Esophagus muscularis mucosa (tissue), 4 donors: ENCODE measurements around the gene AUNIP. TPM values are rescaled to one million over a fixed set of nuclear protein-coding genes. Genes with fewer than 3 reads are reported as not detected.

Source experiments
- DNase-seq: peaks from one replicate; pipeline ENCODE4 v3.0.0-alpha.2; 2017; ENCODE audit errors: extremely low spot score
- H3K27ac ChIP-seq, 4 donors: fragments of 200-600 bp; sonication (generic); replicated peaks in 1 of 4; 1 replicate in 3 of 4; 2 replicates in 1 of 4; pipeline ENCODE4 v1.5.1; 2016 to 2019; ENCODE audit warnings: mild to moderate bottlenecking in 1 of 4
- H3K27me3 ChIP-seq, 4 donors: fragments of 200-600 bp; sonication (generic); one replicate each; pipeline versions ENCODE4 v1.5.1 to v1.6.0; 2016 to 2019
- H3K36me3 ChIP-seq, 4 donors: fragments of 200-600 bp; sonication (generic); one replicate each; pipeline ENCODE4 v1.5.1; 2016 to 2019
- H3K4me1 ChIP-seq, 4 donors: fragments of 200-600 bp; sonication (generic); one replicate each; pipeline ENCODE4 v1.5.1; 2016 to 2019
- H3K4me3 ChIP-seq, 4 donors: fragments of 200-600 bp; sonication (generic); 1 replicate in 2 of 4; 2 replicates in 2 of 4; pipeline ENCODE4 v1.5.1; 2016 to 2019; ENCODE audit warnings: mild to moderate bottlenecking in 4 of 4, moderate library complexity in 1 of 4
- H3K9me3 ChIP-seq, 4 donors: fragments of 200-600 bp; sonication (generic); 1 replicate in 3 of 4; 2 replicates in 1 of 4; pipeline ENCODE4 v1.5.1; 2016 to 2019
- CTCF ChIP-seq, 3 experiments: fragments of 200-600 bp in 2 of 3; fragments of 450-650 bp in 1 of 3; sonication (generic) in 2 of 3; IDR thresholded peaks; one replicate each; pipeline ENCODE4 v1.5.1; 2017 to 2019; ENCODE audit warnings: antibody characterized with exemption in 3 of 3, mild to moderate bottlenecking in 2 of 3, moderate library complexity in 1 of 3
- EP300 ChIP-seq: sonication (generic); formaldehyde crosslinking; IDR thresholded peaks from one replicate; pipeline ENCODE4 v1.6.1; 2017; ENCODE audit warnings: antibody characterized with exemption
- POLR2A ChIP-seq: fragments of 450-650 bp; IDR thresholded peaks from one replicate; pipeline ENCODE4 v1.6.1; 2017; ENCODE audit warnings: antibody characterized with exemption, moderate library complexity, mild to moderate bottlenecking, low read depth
- POLR2AphosphoS5 ChIP-seq, 2 donors: sonication (generic); formaldehyde crosslinking; IDR thresholded peaks; one replicate each; pipeline ENCODE4 v1.6.1; 2017; ENCODE audit warnings: antibody characterized with exemption in 2 of 2
- WGBS: methylation state at CpG from one replicate; pipeline ENCODE4 v1.1.5; 2018; 5-methylcytosine and 5-hydroxymethylcytosine counted together
- intact Hi-C: fragments of 100-400 bp; cut with DNase I; formaldehyde crosslinking; loops from one replicate; pipeline ENCODE4 v1.15.1; 2023
- total RNA-seq, 4 donors: library from RNA; depleted of rRNA; stranded (reverse); fragments of >200 nt; gene quantifications; one replicate each; pipeline versions ENCODE4 v1.1.0 to v1.2.1, GENCODE V29; 2016

AUNIP gene
- total RNA-seq, 4 donors from 2014 or later = not detected

GRCh38 chr1:25793585-25794170, 65.6 kb downstream of the AUNIP start:
- peaks cover 0 to 3% (median 0%) of the 10 kb centered on the region in 4 donors for H3K36me3 ChIP-seq
- H3K4me1 ChIP-seq = peaks cover 8 to 23% (median 16%) of the 10 kb centered on the region in 4 donors
- H3K4me3 ChIP-seq = no peak overlapping the region
- no peak overlapping the region for H3K27ac ChIP-seq
- intact Hi-C loops = no loop called here
- H3K9me3 ChIP-seq = no peaks in the 10 kb centered on the region
- H3K27me3 ChIP-seq = no peaks in the 10 kb centered on the region
- TF ChIP-seq EP300 (no peak), POLR2AphosphoS5 (IDR thresholded peaks at IDR 0.05) (no peak), CTCF (IDR thresholded peaks at IDR 0.05) (no peak), POLR2A (no peak)
- 68% methylated on average over 7 of the region's 7 CpGs for WGBS
- no peak for DNase-seq

DNA sequence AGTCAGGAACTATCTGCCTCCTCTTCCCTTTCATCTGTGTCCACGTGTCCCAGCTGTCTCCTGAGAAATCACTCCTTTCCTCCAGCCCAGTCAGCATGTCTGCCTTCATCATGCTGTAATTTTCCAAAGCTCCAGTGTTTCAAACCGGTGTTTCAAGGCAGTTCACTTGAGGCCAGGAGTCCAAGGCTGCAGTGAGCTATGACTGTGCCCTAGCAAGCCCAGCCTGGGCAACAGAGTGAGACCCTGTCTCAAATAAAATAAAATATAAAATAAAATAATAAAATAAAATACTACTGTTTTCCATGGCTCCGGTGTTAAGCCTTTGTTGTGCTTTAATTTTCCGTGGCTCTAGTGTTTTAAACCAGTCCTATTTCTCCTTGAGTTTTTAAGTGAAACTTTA, 67.1 kb downstream of the AUNIP start:
- Histone ChIP-seq H3K4me1 (peaks cover 8 to 20% (median 16%) of the 10 kb centered on the region in 4 donors), H3K36me3 (peaks cover 0 to 3% (median 0%) of the 10 kb centered on the region in 4 donors), H3K27ac (no peak overlapping the region), H3K27me3 (no peaks in the 10 kb centered on the region), H3K4me3 (no peak overlapping the region), H3K9me3 (no peaks in the 10 kb centered on the region)
- intact Hi-C loops = no loop called here
- no peak for DNase-seq
- WGBS = 68% methylated on average over 4 of the region's 4 CpGs
- TF ChIP-seq EP300 = no peak
- no peak for TF ChIP-seq CTCF (IDR thresholded peaks at IDR 0.05)
- TF ChIP-seq POLR2A = no peak
- TF ChIP-seq POLR2AphosphoS5 (IDR thresholded peaks at IDR 0.05) = no peak

- Histone ChIP-seq H3K36me3 (peaks cover 0 to 3% (median 0%) of the 10 kb centered on the region in 4 donors), H3K4me1 (peaks cover 14 to 26% (median 24%) of the 10 kb centered on the region in 4 donors), H3K27me3 (no peaks in the 10 kb centered on the region), H3K9me3 (no peaks in the 10 kb centered on the region), H3K27ac (no peak overlapping the region), H3K4me3 (no peak overlapping the region)
- no peak for TF ChIP-seq EP300
- no peak for TF ChIP-seq POLR2A
- TF ChIP-seq CTCF (IDR thresholded peaks at IDR 0.05) = no peak
- TF ChIP-seq POLR2AphosphoS5 (IDR thresholded peaks at IDR 0.05) = no peak
- DNase-seq = no peak
- 91% methylated on average over 6 of the region's 6 CpGs for WGBS
- intact Hi-C loops = no loop called here
These were observed 68.8 kb downstream of the AUNIP start for GRCh38 chr1:25790472-25790871.

GRCh38 chr1:25787760-25788166, 71.5 kb downstream of the AUNIP start:
- 79% methylated on average over 5 of the region's 5 CpGs for WGBS
- Histone ChIP-seq H3K27me3 (no peaks in the 10 kb centered on the region), H3K36me3 (peaks cover 0 to 13% (median 0%) of the 10 kb centered on the region in 4 donors), H3K27ac (peak overlapping the region in 1 of 4 donors; percentile 78), H3K4me1 (peaks cover 28 to 43% (median 41%) of the 10 kb centered on the region in 4 donors), H3K4me3 (no peak overlapping the region), H3K9me3 (no peaks in the 10 kb centered on the region)
- no peak for DNase-seq
- no peak for TF ChIP-seq CTCF (IDR thresholded peaks at IDR 0.05)
- TF ChIP-seq POLR2AphosphoS5 (IDR thresholded peaks at IDR 0.05) = no peak
- TF ChIP-seq POLR2A = no peak
- TF ChIP-seq EP300 = no peak
- intact Hi-C loops = no loop called here
